ENCODE measurements around the gene MLPH. TPM values are rescaled to one million over a fixed set of nuclear protein-coding genes. Genes with fewer than 3 reads are reported as not detected.

Gene MLPH
- total RNA-seq, 1 donor from 2014 or later = 73.5 TPM

GRCh38 chr2:237536083-237536415, 49.0 kb downstream of the MLPH start:
- TF ChIP-seq CTCF (IDR thresholded peaks at IDR 0.05; ENCODE audit: borderline replicate concordance) = no peak
- no peak for DNase-seq
- no peak overlapping the region for H3K27ac ChIP-seq (replicated peaks)
- peaks cover 23% of the 10 kb centered on the region for H3K36me3 ChIP-seq
- peaks cover 20% of the 10 kb centered on the region for H3K4me1 ChIP-seq
- no peak overlapping the region for H3K4me3 ChIP-seq
- H3K27me3 ChIP-seq (ENCODE audit: low read depth) = no peaks in the 10 kb centered on the region
- intact Hi-C loops (cut with micrococcal nuclease) = no loop called here
- H3K9me3 ChIP-seq (replicated peaks) = no peaks in the 10 kb centered on the region

GRCh38 chr2:237536617-237537016, 49.6 kb downstream of the MLPH start:
- TF ChIP-seq CTCF (IDR thresholded peaks at IDR 0.05; ENCODE audit: borderline replicate concordance) = no peak
- H3K4me1 ChIP-seq = peaks cover 26% of the 10 kb centered on the region
- no peak overlapping the region for H3K4me3 ChIP-seq
- H3K27ac ChIP-seq (replicated peaks) = no peak overlapping the region
- intact Hi-C loops (cut with micrococcal nuclease) = no loop called here
- no peaks in the 10 kb centered on the region for H3K27me3 ChIP-seq (ENCODE audit: low read depth)
- H3K36me3 ChIP-seq = peaks cover 23% of the 10 kb centered on the region
- no peaks in the 10 kb centered on the region for H3K9me3 ChIP-seq (replicated peaks)
- DNase-seq = no peak

GRCh38 chr2:237538001-237538720, 51.1 kb downstream of the MLPH start:
- TF ChIP-seq CTCF (IDR thresholded peaks at IDR 0.05; ENCODE audit: borderline replicate concordance) = no peak
- intact Hi-C loops (cut with micrococcal nuclease) = no loop called here
- no peaks in the 10 kb centered on the region for H3K9me3 ChIP-seq (replicated peaks)
- H3K36me3 ChIP-seq = peaks cover 23% of the 10 kb centered on the region
- no peak overlapping the region for H3K27ac ChIP-seq (replicated peaks)
- H3K4me1 ChIP-seq = peaks cover 26% of the 10 kb centered on the region
- no peaks in the 10 kb centered on the region for H3K27me3 ChIP-seq (ENCODE audit: low read depth)
- no peak for DNase-seq
- H3K4me3 ChIP-seq = no peak overlapping the region

- no peak for DNase-seq
- no peak overlapping the region for H3K4me3 ChIP-seq
- H3K27me3 ChIP-seq (ENCODE audit: low read depth) = no peaks in the 10 kb centered on the region
- peaks cover 18% of the 10 kb centered on the region for H3K36me3 ChIP-seq
- TF ChIP-seq CTCF (IDR thresholded peaks at IDR 0.05; ENCODE audit: borderline replicate concordance) = no peak
- no peaks in the 10 kb centered on the region for H3K9me3 ChIP-seq (replicated peaks)
- H3K4me1 ChIP-seq = peaks cover 26% of the 10 kb centered on the region
- H3K27ac ChIP-seq (replicated peaks) = no peak overlapping the region
- intact Hi-C loops (cut with micrococcal nuclease) = no loop called here
Measured at GRCh38 chr2:237538901-237539300, 51.9 kb downstream of the MLPH start.

- intact Hi-C loops (cut with micrococcal nuclease) = no loop called here
- no peak overlapping the region for H3K27ac ChIP-seq (replicated peaks)
- H3K4me3 ChIP-seq = no peak overlapping the region
- TF ChIP-seq CTCF (IDR thresholded peaks at IDR 0.05; ENCODE audit: borderline replicate concordance) = no peak
- no peak for DNase-seq
- peaks cover 26% of the 10 kb centered on the region for H3K4me1 ChIP-seq
- no peaks in the 10 kb centered on the region for H3K27me3 ChIP-seq (ENCODE audit: low read depth)
- H3K36me3 ChIP-seq = peaks cover 12% of the 10 kb centered on the region
- H3K9me3 ChIP-seq (replicated peaks) = no peaks in the 10 kb centered on the region
Measured at GRCh38 chr2:237539681-237540080, 52.6 kb downstream of the MLPH start.

Measured in left ventricle myocardium inferior (tissue), 1 donor.